Measurements from ENCODE around the gene DYRK4.
"Not testable (repeated sequence)": the region's sequence is repeated elsewhere in the genome, so short reads cannot be mapped to it uniquely, and the experiment has no call there.

DYRK4 gene, protein sequence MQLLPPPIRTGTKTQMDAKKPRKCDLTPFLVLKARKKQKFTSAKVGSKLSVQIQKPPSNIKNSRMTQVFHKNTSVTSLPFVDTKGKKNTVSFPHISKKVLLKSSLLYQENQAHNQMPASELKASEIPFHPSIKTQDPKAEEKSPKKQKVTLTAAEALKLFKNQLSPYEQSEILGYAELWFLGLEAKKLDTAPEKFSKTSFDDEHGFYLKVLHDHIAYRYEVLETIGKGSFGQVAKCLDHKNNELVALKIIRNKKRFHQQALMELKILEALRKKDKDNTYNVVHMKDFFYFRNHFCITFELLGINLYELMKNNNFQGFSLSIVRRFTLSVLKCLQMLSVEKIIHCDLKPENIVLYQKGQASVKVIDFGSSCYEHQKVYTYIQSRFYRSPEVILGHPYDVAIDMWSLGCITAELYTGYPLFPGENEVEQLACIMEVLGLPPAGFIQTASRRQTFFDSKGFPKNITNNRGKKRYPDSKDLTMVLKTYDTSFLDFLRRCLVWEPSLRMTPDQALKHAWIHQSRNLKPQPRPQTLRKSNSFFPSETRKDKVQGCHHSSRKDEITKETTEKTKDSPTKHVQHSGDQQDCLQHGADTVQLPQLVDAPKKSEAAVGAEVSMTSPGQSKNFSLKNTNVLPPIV

DNA sequence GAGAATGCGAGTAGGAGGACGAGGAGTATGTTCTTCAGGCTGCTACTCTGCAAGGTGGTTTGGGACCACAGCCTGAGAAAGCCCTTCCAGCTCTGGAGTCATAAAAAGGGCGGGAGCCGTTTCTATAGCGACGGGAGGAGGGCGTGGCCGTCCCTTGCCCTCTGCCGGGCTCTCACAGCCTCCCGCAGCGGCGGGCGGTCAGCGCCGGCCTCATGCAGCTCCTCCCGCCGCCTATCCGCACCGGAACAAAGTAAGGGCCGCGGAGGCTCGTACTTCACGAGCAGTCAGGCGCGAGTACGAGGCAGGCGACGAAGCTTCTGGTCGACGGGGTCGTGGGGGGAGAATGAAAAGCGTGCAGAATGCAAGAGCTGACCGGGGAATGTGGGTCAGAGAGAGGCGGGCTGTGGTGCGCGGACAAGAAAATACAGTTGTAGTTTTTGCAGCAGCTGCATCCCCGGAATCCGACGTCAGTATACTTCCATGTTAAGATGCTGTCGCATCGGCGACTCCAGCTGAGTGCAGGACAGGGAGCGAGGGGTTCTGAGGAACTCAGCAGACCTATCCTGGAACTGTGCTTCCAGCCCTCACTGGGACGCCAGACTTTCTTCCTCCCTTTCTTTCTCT, at the start of gene DYRK4:
Gene DYRK4 (plus strand): TSS at position 175 of the 624 bp plus-strand sequence. CDS start 38 bp downstream, at position 213.
- peak; percentile 89 for DNase-seq (ENCODE audit: low spot score)

DNA sequence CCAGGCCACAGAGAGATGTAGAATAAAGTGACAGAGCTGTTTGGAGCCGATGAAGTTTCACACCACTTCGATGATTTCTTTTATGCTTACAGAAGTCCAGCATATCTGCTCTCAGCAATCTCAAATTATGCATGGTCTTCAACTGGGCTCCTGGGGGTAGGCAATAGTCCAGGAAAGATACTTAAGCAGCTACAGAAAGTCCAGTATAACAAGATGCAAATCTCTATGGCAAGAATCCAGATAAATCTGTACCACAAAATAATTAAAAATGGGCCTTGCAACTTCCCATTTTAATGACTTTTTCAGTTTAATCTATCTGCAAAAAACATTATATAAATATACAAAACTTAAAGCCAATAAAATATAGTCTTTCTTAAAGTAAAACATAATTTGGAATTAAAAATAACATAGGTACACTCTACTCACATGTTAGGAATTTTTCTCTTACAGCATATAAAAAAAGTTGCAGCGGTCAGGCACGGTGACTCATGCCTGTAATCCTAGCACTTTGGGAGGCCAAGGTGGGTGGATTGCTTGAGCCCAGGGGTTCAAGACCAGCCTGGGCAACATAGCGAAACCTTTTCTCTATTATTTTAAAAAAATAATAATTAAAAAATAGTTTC, 43.8 kb upstream of the DYRK4 start:
- DNase-seq (ENCODE audit: low spot score) = peak; percentile 15

DNA sequence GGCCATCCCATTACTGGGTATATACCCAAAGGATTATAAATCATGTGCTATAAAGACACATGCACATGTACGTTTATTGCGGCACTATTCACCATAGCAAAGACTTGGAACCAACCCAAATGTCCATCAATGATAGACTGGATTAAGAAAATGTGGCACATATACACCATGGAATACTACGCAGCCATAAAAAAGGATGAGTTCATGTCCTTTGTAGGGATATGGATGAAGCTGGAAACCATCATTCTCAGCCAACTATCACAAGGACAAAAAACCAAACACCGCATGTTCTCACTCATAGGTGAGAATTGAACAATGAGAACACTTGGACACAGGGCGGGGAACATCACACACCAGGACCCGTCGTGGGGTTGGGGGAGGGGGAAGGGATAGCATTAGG, 38.6 kb upstream of the DYRK4 start:
- not testable (repeated sequence) for DNase-seq (ENCODE audit: low spot score)

DNA sequence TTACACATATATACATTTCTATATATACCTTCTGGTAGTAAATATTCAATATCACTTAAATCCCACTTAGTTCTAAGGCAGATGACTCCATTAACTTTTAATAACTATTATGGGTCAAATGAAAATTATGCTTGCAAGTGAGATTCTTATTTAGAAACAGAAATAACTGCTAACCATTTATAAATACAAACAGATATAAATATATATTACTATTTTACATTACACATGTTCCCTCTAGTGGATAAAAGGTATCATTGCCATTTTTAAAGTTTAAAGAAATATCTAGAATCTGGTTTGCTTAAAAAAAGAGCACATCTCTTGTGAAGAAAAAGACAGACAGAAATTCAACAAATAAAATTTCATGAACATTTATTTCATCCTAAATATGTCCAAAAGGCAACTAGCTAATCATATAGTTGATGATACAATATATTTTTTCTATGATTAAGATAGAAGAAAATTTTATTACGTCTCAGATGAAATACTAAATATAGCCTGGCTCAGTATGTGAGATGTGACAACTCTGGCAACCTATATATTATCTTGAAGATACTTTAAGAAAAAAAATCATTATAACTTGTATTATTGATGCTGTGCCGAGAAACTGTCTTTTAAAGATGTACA, 35.0 kb upstream of the DYRK4 start:
- peak; percentile 11 for DNase-seq (ENCODE audit: low spot score)

DNA sequence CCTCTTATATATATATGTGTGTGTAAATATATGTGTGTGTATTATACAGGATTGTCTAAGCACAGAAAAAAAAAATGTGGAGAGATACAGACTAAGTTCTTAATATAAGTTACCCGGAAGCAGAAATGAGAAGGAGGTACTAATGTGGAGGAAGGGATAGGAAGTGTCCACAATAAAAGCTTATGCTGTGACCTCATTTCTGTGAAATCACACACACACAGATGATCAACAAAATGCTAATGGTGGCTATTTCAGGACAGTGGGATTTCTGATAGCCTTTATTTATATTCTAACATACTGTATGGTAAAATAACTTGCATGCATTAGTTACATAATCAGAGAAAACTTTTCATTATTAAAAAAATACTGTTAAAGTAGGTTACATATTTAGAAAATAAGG, 31.8 kb upstream of the DYRK4 start:
- no peak for DNase-seq (ENCODE audit: low spot score)

DNA sequence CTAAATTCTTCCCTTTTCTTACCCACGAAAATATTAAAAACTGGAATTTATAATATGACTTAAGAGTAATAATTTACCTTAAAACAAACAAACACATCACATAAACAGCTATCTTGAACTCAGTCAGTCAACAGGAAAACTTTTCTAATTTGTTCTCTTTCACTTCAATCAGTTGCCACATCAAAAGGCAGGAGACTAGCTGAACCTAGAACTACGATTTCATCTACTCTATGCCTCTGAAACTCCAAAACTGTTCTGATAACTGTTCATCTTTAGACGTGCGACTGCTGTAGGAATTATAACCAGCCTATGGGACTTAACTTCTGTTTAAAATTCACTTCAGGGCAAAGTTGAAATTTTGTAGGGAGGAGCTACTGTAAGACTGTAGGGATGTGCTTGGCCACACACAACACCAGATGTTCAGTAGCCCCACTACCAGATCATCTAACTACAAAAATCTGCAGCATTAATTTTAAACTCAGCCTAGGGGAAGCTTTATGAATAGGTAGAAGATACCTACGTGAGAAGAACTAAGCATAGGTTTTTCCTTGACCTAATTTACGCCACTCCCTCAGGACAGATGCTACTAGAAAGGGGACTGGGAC, 30.9 kb upstream of the DYRK4 start:
- DNase-seq (ENCODE audit: low spot score) = no peak

DNA sequence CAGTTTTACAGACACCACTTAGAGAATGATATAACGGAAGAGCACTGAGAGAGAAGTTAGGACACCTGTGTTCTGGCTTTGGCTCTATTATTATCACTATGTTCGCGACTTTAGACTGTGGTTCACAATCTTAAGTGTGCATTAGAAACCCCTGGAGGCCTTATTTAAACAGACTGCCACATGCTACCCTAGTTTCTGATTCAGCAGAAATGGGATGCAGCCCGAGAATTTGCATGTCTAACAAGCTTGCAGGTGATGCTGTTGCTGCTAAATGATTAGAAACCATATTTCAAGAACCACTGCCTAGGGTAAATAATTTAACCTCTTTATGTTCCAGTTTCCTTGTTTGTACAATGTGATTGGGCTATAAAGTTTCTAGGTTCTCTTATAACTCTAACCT, 26.9 kb upstream of the DYRK4 start:
- no peak for DNase-seq (ENCODE audit: low spot score)

DNA sequence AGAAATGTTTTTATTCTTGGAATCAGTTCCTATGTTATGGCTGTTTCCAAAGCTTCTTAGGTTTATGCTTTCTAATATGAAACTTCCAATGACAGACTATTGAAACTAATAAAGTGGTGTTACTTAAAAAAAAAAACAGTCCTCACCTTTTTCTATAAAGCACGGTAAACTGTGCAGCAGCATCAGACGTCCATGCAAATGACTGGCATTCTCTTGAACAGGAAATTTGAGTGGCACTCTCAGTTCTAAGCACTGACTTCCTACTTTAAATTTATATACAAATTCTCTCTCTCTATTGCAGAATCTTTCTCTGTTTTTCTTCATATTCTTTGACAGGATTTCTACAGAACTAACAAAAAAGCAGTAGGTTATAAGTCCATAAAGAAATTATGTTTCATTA, 26.1 kb upstream of the DYRK4 start:
- no peak for DNase-seq (ENCODE audit: low spot score)

DNA sequence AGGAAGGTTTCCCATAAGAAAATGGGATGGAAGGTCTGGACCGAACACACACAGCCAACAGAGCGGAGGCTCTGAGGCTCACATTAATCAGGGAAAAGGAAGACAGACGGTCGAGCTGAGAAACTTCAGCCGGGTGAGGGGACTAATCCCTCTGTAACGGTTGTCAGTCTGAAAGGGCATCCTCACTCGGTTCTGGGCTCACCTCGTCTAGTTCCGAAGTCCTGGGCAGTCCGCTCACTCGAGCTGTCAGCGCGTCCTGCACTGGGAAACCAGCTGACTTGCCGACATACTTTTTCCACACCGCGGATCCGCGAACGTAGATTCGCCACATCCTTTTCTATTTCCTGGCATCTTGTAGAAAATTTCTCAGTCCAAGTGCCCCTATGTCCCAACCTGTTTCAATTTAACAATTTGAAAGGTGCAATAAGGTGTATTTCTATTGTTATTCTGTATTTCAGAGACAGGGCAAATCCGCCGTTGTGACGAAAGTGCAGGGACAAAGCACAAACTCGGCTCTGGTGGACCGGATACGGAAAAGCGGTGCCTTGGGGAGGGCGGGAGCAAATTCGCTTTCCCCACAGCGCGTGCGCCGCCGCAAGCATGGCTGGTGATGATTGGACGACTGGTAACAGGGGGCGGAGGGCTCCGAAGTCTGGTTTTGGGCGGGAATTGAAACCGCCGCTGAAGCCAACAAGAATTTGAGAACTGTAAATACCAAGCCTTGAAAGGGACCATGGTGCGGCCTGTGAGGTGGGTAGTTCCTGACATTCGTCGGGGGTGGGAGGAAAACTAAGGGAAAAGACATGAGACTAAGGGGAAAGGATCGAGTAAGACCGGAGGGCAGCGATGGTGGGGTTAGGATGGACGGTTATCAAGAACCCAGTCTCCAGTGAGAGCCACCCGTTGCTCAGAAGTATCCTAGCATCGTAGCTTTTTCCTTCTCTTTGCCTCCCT, 23.5 kb upstream of the DYRK4 start, which contains the start of gene RAD51AP1:
Gene RAD51AP1 (plus strand): TSS at position 684 of the 954 bp plus-strand sequence. CDS start 50 bp downstream, at position 734.
- DNase-seq (ENCODE audit: low spot score) = peak; percentile 98

DNA sequence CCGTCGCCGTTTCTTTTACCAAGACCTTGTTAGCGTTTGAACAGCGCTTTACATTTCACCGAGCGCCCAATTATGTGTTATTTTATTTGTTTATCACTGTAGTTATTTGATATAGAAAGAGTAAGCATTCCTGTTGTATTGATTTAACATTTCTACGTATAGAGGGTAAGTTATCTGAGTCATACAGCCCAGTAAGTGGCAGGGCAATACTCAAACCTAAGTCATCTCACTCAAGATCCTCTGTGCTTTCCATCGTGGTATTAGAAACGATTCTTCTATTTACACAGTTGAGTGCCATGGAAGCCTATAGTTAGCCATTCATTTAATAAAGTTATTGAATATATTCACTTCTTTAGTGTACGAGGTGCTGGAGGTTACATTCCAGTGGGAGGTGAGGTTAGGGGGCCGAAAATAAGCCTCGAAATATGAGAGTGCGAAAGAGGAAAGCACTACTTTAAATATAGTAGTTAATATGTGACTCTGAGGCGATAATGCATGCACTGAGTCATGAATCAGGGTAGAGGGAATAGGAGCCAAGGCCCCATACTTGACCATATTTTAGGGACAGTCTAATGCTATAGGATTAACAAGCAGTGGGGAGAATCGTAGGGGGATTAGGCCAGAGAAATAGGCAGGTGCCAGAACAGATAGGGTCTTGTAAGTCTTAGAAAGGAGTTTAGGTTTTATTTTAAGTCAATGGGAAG, 22.7 kb upstream of the DYRK4 start:
- no peak for DNase-seq (ENCODE audit: low spot score)

DNA sequence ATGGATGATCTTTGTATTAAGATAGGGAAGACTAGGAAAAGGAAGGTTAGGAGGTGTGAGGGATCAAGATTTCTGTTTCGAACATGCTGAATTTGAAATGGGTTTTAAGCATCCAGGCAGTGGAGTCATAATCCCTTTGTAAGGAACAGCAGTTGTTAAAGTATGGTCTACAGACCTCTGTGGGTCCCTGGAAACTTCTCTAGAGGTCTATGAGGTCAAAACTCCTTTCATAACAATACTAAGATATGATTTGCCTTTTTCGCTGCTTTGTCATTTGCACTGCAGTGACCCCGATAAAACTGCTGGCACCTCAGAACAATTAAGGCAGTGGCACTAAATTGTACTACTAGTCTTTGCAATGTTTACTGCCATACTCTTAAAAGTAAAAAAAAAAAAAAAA, 21.8 kb upstream of the DYRK4 start:
- no peak for DNase-seq (ENCODE audit: low spot score)

DNA sequence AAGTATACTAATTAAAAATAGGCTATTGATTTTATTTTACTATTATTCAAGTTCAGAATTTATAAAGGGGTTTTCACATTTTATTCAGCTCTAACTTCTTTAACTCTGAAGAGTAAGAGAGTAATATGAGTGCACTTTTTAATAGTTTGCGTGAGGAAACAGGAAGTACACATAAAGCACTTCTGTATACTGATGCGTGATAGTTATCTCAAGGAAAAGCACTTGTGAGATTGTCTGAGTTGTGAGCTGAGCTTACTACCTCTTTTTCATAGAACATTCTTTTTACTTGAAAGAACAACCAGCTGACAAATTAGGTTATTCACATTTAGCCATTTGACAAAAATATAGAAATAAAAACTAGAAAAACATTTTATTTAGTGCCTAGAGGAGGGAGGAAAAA, 21.4 kb upstream of the DYRK4 start:
- no peak for DNase-seq (ENCODE audit: low spot score)

DNA sequence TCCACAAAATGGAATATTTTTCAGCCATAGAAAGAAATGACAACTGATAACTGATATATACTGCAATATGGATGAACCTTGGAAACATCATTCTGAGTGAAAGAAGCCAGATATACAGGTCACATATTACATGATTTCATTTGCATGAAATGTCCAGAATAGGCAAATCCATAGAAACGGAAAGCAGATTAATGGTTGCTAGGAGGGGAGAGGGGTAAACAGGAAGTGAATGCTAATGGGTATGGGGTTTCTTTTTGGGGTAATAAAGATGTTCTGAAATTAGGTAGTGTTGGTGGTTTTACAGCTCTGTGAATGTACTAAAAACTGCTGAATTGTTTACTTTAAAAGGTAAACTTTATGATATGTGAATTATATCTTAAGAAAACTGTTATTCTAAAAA, 16.8 kb upstream of the DYRK4 start:
- no peak for DNase-seq (ENCODE audit: low spot score)

DNA sequence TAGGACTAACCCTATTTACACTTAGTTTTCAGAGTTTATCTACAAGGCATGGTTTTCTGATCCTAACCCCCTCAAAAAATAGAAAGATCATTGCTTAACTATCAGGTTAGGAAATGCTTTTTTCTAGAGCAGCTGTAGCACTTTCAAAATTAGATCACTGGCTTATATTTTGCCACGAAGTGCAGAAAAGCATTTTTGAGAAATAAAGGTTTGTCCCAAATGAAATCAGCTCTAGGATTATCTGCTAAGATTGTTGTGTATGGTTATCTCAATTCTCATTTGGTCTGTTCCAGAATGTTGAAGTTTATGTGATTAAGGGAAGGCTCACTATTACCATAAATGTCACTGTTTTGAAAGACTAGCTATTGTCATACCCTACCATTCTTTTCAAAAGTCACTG, 9.8 kb upstream of the DYRK4 start:
- no peak for DNase-seq (ENCODE audit: low spot score)

DNA sequence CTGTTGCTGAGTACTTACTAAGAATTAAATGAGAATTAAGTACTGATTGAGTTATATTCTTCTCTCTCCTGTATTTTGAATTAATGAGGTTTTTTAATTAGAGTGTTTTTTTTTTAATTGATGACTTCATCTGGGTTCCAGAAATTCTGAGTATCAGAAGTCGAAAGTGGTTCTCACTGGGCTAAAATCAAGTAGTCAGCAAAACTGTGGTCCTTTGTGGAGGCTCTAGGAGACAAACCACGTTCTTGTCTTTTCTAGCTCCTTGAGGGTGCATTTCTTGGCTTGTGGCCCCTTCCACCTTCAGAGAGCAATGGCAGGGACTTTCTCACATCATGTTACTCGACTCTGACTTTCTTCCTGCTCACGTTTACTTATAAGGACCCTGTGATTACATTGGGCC, 8.1 kb upstream of the DYRK4 start:
- DNase-seq (ENCODE audit: low spot score) = no peak

DNA sequence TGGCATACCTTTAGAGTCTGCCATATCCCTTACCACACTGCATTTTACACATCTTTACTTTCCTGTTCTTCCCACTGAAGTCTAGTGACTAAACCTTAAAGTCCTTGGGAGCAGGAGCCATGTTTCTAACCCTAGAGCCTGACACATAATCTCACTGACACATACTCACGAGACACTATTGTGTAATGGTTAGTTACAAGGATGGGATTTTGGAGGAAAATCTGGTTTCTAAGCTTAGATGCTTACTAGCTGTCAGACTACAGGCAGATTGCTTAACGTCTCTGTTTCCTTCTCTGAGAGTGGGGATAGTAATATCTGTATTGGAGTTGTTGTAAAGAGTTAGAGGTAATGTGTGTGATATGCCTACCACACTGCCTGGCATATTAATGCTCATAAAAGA, 6.2 kb upstream of the DYRK4 start:
- DNase-seq (ENCODE audit: low spot score) = no peak

DNA sequence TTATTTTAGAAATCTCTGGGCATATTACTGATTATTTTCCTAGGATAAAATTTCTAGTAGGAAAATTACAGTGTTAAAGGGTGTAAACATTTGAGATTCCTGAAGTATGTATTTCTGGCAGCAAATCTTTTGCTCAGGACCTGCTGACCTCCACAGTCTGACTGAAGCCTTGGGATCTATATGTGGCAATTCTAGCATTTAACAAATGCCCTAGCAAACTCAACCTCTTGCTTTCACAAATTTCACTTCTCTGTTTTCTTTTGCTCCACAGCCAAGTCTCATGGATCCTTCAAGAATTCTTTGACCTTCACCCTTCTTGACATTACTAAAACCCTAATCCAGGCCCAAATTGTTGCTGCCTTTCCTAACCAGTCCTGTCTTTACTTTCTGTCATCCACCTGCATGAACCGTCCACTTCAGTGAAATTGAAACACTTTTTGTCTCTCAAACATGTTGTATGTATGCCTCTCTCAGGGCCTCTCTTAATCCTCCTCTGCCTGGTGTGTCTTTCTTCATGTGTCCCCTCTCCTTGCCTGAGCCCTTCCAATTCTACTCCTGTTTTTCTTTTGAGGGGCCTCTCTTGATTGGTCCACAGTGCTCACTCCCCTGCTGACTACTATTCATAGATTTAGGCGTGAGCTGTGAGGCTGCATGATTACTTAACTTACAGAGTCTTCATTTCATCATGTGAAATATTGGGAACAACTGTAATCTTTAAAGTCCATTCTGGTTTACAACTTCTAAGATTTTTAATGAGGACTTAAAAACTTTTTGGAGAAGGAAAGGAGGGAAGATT, 5.1 kb upstream of the DYRK4 start:
- DNase-seq (ENCODE audit: low spot score) = no peak

DNA sequence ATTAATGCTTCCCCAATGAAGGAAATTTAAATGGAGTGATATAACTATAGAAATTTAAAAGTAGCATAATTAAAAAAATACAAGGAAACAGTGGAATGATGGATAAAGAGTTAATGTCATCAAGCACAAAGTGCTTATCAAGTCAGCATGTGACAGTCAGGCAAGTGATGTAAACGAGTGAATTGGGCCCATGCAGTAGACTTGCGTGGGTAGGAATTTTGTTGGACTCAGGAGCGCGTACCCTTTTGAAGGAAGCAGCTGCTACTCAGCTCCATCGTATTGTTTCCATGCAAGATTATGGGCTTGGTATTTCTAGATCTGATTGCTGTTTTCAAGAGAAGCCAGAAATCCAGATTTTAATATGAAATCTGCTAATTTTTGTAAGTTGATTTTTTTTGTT, 4.4 kb upstream of the DYRK4 start:
- DNase-seq (ENCODE audit: low spot score) = no peak

DNA sequence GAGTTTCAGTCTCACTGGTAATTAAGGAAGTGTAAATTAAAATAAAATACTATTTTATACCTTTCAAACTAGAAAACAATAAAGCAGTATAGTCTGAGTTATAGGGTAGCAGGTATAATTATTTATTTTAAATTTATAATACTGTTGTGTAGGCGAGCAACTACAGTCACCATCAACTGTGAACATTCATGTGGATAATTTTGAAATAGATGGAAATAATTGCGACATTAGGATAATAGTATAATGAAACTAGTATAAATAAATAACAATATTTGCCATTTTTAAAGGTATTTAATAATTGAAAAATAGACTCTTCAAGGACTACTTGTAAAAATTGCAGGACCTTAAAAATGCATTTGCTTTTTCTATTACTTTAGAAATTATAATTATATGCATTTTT, 3.8 kb upstream of the DYRK4 start:
- no peak for DNase-seq (ENCODE audit: low spot score)
